Endometrial microvascular endothelial cells (primary cell): ENCODE data around the gene P2RY12. TPM values are rescaled to one million over a fixed set of nuclear protein-coding genes. Genes with fewer than 3 reads are reported as not detected.

ENCODE experiments used
- in situ Hi-C: cut with HindIII; loops from 2 replicates; pipeline ENCODE4 v1.10.0; 2017; ENCODE audit warnings: low sequenced_read_pairs, low pct_unique_long_range_greater_than_20kb; ENCODE audit errors: inconsistent ontology term
- total RNA-seq: library from RNA; depleted of rRNA; stranded (reverse); fragments of >200 nt; gene quantifications from one replicate; pipeline ENCODE4 v1.2.3, GENCODE V29; 2015; ENCODE audit errors: inconsistent ontology term

The P2RY12 gene
- total RNA-seq, 1 donor from 2014 or later: not detected

DNA sequence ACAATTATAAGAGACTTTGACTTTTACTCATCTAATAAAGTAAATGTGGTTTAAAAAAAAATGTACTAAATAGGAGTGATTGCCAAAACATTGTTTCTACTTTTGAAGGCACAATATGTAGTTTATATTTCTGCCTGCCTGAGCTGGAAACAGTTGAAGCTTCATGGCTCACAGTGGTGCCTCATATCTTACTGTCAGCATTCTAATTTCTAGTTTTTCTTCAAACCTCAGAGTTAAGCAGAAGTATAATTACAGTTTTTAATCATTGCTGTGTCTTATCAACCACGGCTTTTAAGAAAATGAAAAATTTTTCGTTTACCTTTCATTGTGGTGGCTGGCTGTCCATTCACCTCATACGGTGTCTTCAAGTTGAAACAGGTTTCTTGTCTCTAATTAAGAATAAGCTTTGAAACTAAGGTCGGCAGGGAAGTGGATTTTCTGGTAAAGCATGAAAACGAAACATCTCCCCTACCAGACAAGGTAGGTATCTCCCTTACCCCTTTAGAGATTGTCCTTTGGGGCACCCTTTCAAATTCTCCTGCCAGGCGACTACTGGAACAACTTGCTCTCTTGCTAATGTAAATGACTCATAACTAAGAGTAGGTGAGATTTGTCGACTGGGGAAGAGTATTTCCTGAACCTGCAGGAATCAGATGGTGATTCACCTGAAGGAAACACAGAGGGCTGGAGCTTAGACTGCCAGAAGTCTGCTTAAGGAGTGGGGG, 68.1 kb downstream of the P2RY12 start, which contains the start of gene GPR87:
Gene GPR87, minus strand, starts transcription at position 554 of the 725 bp plus-strand sequence. CDS start 16,720 bp downstream, outside the sequence.
- in situ Hi-C loops: no loop called here

DNA sequence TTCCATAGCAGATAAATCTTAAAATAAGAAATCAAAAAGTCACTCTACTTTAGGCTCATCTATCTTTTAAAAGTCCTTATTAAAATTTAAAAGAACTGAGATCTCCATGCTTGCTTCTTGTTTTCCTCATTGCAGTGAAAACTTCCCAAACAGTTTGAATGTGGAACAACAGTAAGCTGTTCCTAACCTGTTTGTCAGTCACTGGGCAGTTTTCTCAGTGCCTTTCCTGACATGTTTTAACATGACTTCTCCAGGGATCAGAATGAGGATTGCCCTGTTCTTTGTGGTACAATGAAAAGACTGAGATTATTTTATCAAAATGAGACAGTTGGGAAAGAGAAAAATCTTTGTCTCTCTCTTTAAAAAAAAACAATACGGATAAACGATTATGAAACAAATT, 68.7 kb downstream of the P2RY12 start:
- in situ Hi-C loops: no loop called here

DNA sequence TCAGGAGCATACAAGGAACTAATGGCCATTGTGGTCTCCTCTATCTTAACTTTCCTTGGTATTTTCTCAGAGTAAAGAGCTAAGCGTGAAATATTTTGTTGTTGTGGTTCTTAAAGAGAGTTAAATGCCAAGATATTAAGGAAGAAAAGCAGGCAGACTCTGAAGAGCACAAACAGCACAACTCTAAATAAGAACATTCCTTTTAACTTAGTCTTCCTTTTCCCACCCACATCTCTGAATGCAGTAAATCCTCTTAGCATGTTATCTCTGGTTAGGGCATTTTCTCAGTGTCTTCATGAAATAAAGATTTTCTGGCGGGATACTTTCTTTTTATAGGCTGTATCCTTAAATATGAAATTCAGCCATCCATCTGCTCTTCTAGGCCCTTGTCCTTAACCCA, 69.4 kb downstream of the P2RY12 start:
- in situ Hi-C loops: no loop called here

DNA sequence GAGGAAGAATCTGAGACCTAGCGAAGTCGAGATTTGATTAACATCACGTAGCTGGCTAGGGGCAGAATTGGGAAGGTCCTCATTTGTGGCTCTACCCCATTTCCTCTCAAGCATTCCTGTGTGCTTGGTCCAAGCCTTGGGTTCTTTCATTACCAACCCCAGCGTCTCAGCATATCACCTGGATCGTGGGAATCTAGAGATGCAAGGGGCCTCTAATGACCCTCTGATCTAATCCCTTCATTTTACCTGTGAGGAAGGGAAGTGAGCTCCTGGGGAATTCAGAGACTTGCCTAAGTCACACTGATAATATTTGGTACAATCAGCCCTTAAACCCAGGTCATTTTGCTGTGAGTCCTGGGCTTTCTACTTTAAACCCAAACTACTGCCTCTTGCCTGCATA, 70.0 kb downstream of the P2RY12 start:
- in situ Hi-C loops: no loop called here

DNA sequence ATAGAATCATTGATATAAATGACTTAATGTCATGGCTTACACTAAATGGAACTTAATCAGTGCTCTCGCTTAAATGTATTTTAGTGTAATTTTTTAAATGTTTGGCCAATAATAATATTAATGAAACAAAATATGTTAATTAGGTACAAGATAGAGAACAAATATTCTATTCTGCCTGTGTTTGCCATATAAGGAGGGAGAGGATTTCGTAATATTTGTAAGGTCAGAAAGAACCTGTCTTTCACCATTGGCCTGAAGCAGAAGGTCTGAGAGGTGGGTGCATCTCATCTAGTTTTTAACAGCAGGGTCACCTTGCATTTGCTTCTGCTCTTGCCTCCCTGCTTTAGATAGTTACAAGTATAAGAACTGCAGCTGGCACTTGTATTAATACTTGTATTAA, 70.4 kb downstream of the P2RY12 start:
- in situ Hi-C loops: no loop called here

DNA sequence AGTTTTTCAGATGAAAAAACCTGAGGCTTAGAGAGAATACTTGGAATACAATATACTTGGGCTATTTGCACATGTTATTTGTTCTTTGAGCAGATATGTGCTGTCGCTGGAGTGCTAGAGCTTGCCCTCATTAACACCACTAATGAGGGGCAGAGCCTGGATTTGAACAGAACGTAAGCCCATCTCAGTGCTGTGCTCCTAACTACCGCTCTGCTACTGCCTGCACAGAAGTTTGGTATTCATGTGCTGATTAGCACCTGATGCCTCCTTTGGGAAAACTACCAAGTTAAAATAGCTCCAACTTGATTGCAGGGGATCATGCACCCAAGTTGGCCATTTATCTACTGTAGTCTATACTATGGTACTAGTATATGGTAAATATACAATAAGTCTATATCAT, 71.6 kb downstream of the P2RY12 start:
- in situ Hi-C loops: no loop called here

DNA sequence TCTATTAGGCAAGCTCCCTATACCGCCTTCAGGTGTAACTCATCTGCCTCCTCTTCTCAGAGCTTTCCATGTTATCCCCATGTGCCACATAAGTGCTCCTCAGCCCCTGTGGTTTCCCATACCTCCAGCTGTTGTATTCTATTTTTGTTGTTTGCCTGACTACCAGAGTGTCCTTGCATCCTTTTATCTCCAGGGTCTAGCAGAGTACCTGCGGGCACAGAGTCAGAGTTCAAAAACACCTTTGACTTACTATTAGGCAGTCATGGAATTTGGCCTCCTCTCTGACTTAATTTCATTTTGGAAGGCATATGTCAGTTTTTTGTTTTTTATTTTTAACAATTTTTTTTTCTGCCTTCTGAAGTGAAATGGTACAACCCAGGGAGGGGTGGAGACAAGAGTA, 75.0 kb downstream of the P2RY12 start:
- in situ Hi-C loops: no loop called here

DNA sequence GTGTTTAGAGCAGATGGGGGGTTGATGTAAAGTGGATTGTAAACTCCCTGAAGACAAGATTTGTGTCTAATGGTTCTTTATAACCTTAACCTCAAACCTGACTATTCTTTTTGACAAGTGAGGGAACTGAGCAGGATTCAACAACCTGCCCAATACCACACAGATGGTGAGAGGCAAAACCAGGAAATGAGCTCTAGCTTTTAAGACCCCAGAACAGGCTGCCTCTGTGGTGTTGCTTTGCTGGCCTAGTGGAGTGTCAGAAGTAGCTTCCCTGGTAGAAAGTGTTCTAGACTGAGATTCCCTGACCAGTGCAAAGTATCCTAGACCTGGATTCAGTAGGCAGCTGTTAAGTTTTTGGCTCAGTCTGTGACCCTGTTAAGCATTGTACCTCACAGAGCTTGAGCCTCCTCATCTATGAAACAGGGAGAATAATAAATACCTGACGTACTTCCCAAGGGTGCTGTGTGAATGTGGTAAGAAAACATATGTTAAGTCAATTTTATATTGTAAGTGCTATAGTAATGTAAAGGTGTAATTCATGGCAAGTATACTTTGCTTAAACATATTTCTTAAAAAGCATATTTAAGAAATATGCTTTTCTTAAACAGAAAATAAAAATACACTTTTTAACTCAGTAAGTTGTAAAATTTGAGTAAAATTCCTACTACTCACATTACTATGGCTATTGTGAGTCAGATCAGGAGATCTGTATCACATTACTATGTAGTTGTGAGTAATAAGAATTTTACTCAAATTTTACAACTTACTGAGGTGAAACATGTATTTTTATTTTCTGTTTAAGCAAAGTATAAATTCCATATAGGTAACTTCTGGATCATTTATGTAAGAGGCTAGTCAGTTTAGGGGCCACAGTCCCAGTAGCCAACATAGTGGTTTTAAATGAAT, 76.7 kb downstream of the P2RY12 start:
- in situ Hi-C loops: no loop called here

DNA sequence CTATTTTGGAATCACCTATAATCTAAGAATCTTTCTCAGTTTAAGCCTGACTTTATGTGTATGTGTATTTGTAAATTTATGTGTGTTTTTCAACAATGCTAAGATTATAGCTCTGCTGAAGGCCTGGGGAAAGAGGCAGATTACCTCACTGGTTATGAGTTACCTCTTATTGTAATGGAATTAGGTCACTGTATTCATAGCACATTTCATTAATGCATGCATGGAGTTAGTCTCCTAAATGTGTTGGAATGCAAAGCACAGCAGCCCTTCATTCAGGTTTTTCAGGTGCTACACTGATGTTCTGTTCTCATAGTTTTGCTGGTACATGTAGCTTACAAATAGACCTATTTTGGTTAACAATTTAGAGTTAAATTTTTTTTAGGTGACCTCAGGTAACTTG, 77.4 kb downstream of the P2RY12 start:
- in situ Hi-C loops: no loop called here

DNA sequence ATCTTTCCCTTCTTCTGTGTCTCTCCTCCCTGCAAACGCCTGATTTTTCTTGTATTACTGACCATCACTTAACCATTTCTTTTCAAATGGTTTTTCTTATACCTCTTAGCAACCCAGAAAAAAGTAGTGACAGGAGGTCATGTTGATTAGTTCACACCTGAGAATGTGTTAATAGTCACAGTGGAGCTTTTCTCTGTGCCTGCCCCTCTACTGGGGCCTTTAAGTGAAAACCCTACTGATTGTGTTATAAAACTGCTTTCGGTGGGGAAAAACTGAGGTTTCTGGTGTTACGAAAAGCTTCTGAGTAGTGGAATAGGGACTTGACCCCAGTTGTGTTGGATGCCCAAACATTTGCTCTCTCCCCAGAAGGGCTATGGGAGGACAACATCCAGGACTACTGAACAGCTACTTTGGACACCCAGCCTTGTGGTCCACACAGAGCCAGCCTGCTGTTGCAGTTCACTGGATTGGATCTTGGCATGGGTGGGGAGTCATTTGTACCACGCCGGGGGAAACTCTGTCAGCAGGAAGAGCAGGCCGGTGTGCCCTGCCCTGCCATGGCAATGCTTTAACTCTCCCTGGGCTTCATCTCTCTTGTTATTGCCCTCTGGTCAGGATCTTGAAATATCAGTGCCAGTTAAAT, 78.3 kb downstream of the P2RY12 start:
- in situ Hi-C loops: no loop called here

DNA sequence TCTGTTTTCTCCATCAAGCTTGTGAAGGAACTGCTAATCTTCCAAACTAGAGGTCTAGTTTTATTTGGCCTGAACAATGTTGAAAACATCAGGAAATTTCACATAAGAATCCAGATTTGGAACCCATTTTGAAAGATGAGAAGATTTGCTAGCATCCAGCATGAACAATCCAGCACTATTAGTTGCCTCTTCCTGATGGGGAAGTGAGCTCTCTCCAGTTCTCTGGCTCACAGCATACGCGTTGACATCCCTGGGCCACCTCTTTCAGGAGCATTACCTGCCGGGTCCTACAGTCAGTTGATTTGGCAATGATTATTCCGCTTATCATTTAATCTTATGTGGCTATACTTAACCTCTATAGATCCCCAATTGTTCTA, 78.8 kb downstream of the P2RY12 start:
- in situ Hi-C loops: no loop called here

DNA sequence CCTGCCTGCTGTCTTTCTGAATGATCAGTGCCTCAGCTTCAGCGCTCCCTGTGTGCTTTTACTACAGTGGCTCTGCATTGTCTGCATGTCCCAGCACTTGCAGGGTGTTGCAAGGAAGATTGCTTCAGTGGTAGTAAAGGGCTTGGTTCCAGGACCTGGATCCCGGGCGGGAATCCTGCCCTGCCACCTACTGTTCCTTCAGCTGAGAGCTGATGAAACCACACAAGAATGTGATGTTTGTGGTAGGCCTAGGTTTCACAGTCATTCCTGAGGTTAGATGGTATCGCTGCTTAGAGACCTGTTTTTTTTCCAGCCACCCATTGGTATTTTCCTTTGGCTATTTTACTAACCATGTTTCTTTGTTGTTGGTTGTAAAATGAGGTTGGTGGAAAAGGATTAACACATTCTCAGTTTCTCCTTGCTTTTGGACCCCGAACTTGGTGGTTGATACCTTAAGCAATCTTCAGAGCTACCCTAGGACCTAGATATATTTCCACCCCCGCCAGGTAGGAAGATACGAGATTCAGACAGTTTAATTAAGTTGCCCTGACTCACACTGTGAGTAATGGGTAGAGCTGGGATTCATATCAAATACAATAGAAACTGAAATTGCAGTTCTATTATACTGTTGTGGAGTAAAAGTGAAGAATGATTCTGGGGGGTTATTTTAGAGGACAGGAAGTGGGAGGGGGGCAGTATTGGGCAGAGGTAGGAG, 79.3 kb downstream of the P2RY12 start:
- in situ Hi-C loops: no loop called here

DNA sequence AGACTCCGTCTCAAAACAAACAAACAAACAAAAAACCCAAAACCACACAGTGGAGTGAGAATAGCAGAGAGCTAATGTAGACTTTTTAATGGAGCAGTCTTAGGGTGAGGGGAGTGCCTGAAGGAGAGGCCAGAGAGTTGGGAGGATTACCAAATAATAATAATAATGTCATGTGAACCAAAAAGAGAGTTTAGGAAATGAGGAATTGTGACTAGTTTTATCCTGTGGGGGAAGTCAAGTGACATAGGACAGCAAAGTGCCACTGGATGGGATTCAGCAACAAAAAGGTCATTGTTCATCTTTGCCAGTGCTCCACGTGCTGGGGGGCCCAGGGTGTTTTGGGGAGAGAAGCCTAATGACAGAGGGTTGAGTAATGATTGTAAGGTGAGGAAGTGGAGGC, 80.8 kb downstream of the P2RY12 start:
- in situ Hi-C loops: no loop called here

DNA sequence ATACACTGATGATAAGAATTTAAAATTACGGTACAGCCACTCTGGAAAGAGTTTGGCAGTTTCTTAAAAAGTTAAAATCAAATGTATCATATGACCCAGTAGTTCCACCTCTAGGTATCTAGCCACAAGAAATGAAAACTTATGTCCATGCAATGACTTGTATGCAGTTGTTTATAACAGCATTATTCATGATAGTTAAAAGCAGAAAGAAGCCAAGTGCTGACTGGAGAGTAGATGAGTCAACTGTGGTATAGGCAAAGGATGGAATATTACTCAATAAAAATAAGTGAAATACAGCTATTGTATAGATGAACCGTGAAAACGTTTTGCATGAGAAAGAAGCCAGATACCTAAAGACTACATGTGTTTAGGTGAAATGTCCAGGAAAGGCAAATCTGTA, 82.8 kb downstream of the P2RY12 start:
- in situ Hi-C loops: no loop called here

DNA sequence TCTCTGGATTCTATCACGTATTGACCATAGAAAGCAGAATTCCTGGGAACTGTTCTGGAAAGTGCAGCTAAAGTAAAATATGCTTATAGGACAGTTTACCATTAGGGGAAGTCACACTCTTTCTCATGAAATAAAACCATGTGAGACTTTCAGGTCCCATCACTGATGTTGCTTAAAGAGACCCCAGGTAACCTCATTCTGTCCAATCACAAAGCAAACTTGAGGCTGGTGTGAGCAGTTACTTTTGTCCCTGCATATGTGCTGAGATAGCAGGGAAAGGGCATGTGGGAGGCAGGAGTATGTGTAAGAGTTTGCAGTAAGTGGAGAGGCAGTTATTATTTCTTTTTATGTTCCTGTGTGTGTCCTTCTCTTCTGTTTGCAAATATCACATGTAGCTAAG, 84.0 kb downstream of the P2RY12 start:
- in situ Hi-C loops: no loop called here

DNA sequence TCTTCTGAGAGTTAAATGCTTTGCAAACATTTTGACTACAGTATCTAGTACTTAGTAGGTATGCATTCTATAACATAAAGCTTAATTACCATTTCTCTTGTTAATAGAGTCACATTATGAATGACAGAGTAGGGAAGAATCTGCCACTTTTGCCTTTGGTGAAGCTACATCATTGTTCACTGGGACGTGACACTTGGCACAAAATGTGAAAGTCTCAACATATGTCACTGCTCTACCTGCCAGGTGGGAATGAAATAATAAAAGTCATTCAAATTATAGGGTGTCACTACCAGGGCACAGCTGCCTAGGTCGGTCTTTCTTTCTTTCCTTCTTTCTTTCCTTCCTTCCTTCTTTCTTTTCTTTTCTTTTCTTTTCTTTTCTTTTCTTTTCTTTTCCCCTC, 85.5 kb downstream of the P2RY12 start:
- in situ Hi-C loops: no loop called here

DNA sequence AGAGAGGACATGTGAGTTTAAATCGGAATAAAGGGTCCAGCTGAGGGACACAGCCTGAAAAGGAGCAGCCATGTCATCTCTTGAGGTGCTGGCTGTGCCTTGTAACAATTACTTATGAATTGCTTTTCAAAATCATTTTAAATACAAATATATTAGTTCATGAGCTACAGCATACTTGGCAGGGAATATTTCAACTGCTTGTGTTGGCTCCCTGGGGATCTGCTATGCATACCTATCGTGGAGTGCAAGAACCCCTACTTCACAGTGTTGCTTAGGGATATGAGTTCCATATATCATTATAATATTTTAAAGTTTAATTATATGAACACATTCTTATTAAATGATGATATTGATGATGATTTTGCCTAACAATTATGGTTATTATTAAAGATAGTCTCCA, 87.1 kb downstream of the P2RY12 start:
- in situ Hi-C loops: no loop called here

DNA sequence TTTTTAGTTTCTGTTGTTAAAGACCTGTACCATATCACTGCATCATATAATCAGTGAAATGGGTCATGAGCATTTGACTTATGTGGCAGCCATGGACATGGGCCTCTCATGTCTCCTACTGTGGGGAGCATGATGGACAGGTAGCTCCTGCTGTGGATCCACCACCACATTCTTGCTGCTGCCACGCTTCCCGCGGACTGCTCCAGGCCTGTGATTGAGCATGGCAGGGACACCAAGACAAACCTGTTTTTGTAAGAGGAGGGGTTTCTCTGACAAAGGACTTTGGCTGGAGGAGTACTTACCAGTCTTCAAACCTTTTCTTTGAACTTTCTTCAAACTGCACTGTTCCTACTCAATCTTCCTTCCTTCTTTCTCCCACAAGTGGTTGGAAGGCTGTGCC, 88.3 kb downstream of the P2RY12 start:
- in situ Hi-C loops: no loop called here

DNA sequence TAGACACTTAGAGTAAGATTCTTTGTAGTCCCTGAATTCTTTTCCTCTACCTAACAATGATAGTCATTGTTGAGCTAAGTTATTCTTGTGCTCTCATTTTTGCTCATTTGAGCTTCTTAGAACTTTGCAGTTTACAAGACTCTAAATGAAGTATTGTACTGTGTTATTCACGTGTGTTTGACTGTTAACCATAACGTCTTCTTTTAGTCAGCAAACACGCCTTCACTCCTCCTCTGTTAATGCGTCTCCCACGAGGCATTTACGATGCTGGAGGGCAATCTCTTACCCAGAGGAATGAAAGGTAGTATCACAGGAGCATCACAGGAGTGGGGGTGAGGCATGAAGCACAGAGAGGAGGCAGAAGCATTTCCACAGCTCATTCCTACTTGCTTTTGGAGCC, 91.4 kb downstream of the P2RY12 start:
- in situ Hi-C loops: no loop called here
